Peyer's patch (tissue), 4 donors: Measurements from ENCODE around the gene APH1B. TPM values are rescaled to one million over a fixed set of nuclear protein-coding genes. Genes with fewer than 3 reads are reported as not detected.

ENCODE experiments used
- DNase-seq, 3 donors: peaks; one replicate each; pipeline ENCODE4 v3.0.0-alpha.2; 2017 to 2019
- H3K27ac ChIP-seq, 4 donors: fragments of 200-600 bp; sonication (generic); one replicate each; pipeline ENCODE4 v1.5.1; 2016 to 2019
- H3K27me3 ChIP-seq, 2 donors: fragments of 200-600 bp; sonication (generic); one replicate each; pipeline ENCODE4 v1.5.1; 2019
- H3K36me3 ChIP-seq, 3 donors: fragments of 200-600 bp; sonication (generic); one replicate each; pipeline ENCODE4 v1.5.1; 2016 to 2019
- H3K4me1 ChIP-seq, 4 donors: fragments of 200-600 bp; sonication (generic); one replicate each; pipeline ENCODE4 v1.5.1; 2016 to 2019
- H3K4me3 ChIP-seq, 4 donors: fragments of 200-600 bp; sonication (generic); 1 replicate in 3 of 4; 2 replicates in 1 of 4; pipeline ENCODE4 v1.5.1; 2016 to 2019; ENCODE audit warnings: mild to moderate bottlenecking in 1 of 4
- H3K9me3 ChIP-seq, 4 donors: fragments of 200-600 bp; sonication (generic); one replicate each; pipeline ENCODE4 v1.5.1; 2016 to 2019; ENCODE audit warnings: mild to moderate bottlenecking in 1 of 4
- CTCF ChIP-seq, 6 experiments: fragments of 450-650 bp in 4 of 6; fragments of 200-600 bp in 2 of 6; sonication (generic) in 1 of 6; IDR thresholded peaks; one replicate each; pipeline ENCODE4 v1.5.1; 2017 to 2019; ENCODE audit warnings: antibody characterized with exemption in 6 of 6, mild to moderate bottlenecking in 3 of 6, moderate library complexity in 1 of 6
- POLR2A ChIP-seq, 2 donors: fragments of 450-650 bp; IDR thresholded peaks; one replicate each; pipeline ENCODE4 v1.5.1; 2017; ENCODE audit warnings: antibody characterized with exemption in 2 of 2, mild to moderate bottlenecking in 2 of 2, moderate library complexity in 2 of 2
- total RNA-seq, 4 donors: library from RNA; depleted of rRNA; stranded (reverse); fragments of >200 nt; gene quantifications; one replicate each; pipeline ENCODE4 v1.1.0, GENCODE V29; 2016

APH1B gene
- total RNA-seq, 4 donors from 2014 or later = 3.3 to 4.8 (median 3.9) TPM

- Histone ChIP-seq H3K4me3 (no peak overlapping the region), H3K27me3 (no peaks in the 10 kb centered on the region), H3K36me3 (peaks cover 0 to 4% (median 0%) of the 10 kb centered on the region in 3 donors), H3K9me3 (no peaks in the 10 kb centered on the region), H3K27ac (no peak overlapping the region), H3K4me1 (peaks cover 0 to 24% (median 0%) of the 10 kb centered on the region in 4 donors)
- no peak for DNase-seq
- no peak for TF ChIP-seq POLR2A (IDR thresholded peaks at IDR 0.05)
- no peak for TF ChIP-seq CTCF (IDR thresholded peaks at IDR 0.05)
These were observed 67.5 kb downstream of the APH1B start for GRCh38 chr15:63344731-63345390.

- DNase-seq = no peak
These were observed 68.0 kb downstream of the APH1B start for GRCh38 chr15:63345391-63345752.

GRCh38 chr15:63347074-63347857 is 69.9 kb downstream of the APH1B start:
- Histone ChIP-seq H3K4me1 (peaks cover 0 to 30% (median 0%) of the 10 kb centered on the region in 4 donors), H3K36me3 (no peaks in the 10 kb centered on the region), H3K4me3 (no peak overlapping the region), H3K9me3 (no peaks in the 10 kb centered on the region), H3K27ac (no peak overlapping the region), H3K27me3 (no peaks in the 10 kb centered on the region)
- TF ChIP-seq CTCF (IDR thresholded peaks at IDR 0.05) (no peak), POLR2A (IDR thresholded peaks at IDR 0.05) (no peak)
- no peak for DNase-seq

More at GRCh38 chr15:63345391-63345752, 68.0 kb downstream of the APH1B start:
- no peak for TF ChIP-seq CTCF (IDR thresholded peaks at IDR 0.05)
- no peak for TF ChIP-seq POLR2A (IDR thresholded peaks at IDR 0.05)
- no peak overlapping the region for H3K4me3 ChIP-seq
- H3K27ac ChIP-seq = no peak overlapping the region
- no peaks in the 10 kb centered on the region for H3K27me3 ChIP-seq
- no peaks in the 10 kb centered on the region for H3K9me3 ChIP-seq
- H3K36me3 ChIP-seq = peaks cover 0 to 1% (median 0%) of the 10 kb centered on the region in 3 donors
- peaks cover 0 to 24% (median 0%) of the 10 kb centered on the region in 4 donors for H3K4me1 ChIP-seq

GRCh38 chr15:63348392-63348791 is 71.0 kb downstream of the APH1B start:
- H3K4me3 ChIP-seq = no peak overlapping the region
- no peaks in the 10 kb centered on the region for H3K9me3 ChIP-seq
- peak overlapping the region in 1 of 4 donors; percentile 28 for H3K27ac ChIP-seq
- peaks cover 0 to 31% (median 0%) of the 10 kb centered on the region in 4 donors for H3K4me1 ChIP-seq
- TF ChIP-seq CTCF (IDR thresholded peaks at IDR 0.05) (no peak), POLR2A (IDR thresholded peaks at IDR 0.05) (no peak)
- no peaks in the 10 kb centered on the region for H3K27me3 ChIP-seq
- peak in 1 of 3 donors; percentile 66 for DNase-seq
- H3K36me3 ChIP-seq = no peaks in the 10 kb centered on the region

- no peak for DNase-seq
- TF ChIP-seq POLR2A (IDR thresholded peaks at IDR 0.05) (no peak), CTCF (IDR thresholded peaks at IDR 0.05) (no peak)
- no peak overlapping the region for H3K4me3 ChIP-seq
- no peaks in the 10 kb centered on the region for H3K9me3 ChIP-seq
- H3K4me1 ChIP-seq = peaks cover 0 to 38% (median 0%) of the 10 kb centered on the region in 4 donors
- no peaks in the 10 kb centered on the region for H3K36me3 ChIP-seq
- H3K27ac ChIP-seq = no peak overlapping the region
- no peaks in the 10 kb centered on the region for H3K27me3 ChIP-seq
These were observed 71.8 kb downstream of the APH1B start for GRCh38 chr15:63349156-63349555.
